Subcutaneous adipose tissue (tissue), 4 donors: ENCODE results near the gene IL17B. TPM values are rescaled to one million over a fixed set of nuclear protein-coding genes. Genes with fewer than 3 reads are reported as not detected.

Experiments used
- CTCF ChIP-seq: fragments of 450-650 bp; IDR thresholded peaks from one replicate; pipeline ENCODE4 v1.5.1; 2016; ENCODE audit warnings: low read depth, mild to moderate bottlenecking, control low read depth, antibody characterized with exemption, moderate library complexity
- total RNA-seq, 4 donors: library from RNA; depleted of rRNA; stranded (reverse); fragments of >200 nt; gene quantifications; one replicate each; pipeline ENCODE4 v1.1.0, GENCODE V29; 2016

IL17B gene
- total RNA-seq, 4 donors from 2014 or later = not detected

GRCh38 chr5:149412783-149413476 is 33.8 kb upstream of the IL17B start:
- no peak for TF ChIP-seq CTCF

DNA sequence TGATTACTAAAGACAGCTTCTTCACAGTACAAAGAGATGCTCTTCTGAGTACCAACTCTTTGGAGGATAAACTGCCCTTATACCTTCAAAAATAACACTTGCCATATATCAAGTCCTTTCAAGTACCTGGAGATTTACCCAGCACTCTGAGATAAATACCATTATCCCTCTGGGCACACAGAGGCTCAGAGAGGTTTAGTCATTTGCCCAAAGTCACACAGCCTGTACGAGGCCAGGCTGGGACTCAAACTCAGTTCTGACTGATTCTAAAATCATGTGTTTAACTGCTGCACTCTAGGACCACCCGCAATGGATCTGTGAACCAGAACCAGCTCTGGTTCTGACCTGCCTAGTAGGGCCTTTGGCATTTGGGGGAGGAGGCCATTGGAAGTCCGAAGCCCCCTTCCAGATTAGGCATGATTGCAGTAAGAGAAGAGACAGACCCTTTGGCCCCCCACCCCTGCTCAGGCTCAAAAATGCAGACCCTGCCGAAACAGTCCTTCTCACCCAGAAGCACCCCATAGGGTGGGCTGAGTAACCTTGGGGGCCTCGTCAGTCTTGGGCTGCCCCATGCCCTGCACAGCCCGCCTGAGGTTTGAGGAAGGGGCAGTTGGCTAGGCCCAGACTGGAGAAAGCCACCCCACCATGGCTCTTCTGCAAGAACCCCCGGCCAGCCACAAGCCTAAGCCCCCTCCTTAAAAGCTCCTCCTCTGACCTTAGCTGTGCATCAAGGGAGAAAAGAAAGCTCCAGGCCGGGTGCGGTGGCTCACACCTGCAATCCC is 32.8 kb upstream of the IL17B start:
- TF ChIP-seq CTCF = no peak

- TF ChIP-seq CTCF = no peak
These were observed 31.8 kb upstream of the IL17B start for GRCh38 chr5:149410721-149411432.

- no peak for TF ChIP-seq CTCF
These were observed 31.0 kb upstream of the IL17B start for GRCh38 chr5:149410071-149410470.

DNA sequence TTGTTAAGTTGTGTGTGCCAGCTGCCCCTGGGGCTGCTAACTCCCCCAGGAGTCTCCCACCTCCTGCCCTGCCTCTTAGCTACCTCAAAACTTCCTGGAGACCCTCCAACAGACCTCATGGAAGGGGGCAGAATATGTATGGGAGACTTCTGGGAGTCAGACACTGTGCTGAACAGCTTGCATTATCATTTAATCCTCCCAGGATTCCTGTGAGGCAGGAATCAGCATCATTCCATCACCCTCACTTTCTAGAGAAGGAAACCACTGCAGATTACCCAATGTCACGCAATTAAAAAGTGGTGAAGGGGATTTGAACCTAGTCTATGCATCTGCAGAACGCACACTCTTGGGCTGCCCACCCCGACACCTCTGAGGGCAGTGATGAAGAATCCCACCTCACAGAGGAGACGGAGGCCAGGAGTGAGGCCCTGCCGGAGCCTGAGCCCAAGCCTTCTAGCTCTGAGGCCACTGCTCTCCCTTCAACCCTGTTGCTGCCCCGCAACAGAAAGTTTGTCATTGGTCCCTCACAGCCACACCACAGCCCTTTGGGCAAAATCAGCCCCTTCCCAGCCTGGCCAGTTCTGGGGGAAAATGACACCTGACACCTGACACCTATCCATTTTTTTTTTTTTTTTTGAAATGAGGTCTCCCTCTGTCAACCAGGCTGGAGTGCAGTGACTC is 30.3 kb upstream of the IL17B start:
- no peak for TF ChIP-seq CTCF

DNA sequence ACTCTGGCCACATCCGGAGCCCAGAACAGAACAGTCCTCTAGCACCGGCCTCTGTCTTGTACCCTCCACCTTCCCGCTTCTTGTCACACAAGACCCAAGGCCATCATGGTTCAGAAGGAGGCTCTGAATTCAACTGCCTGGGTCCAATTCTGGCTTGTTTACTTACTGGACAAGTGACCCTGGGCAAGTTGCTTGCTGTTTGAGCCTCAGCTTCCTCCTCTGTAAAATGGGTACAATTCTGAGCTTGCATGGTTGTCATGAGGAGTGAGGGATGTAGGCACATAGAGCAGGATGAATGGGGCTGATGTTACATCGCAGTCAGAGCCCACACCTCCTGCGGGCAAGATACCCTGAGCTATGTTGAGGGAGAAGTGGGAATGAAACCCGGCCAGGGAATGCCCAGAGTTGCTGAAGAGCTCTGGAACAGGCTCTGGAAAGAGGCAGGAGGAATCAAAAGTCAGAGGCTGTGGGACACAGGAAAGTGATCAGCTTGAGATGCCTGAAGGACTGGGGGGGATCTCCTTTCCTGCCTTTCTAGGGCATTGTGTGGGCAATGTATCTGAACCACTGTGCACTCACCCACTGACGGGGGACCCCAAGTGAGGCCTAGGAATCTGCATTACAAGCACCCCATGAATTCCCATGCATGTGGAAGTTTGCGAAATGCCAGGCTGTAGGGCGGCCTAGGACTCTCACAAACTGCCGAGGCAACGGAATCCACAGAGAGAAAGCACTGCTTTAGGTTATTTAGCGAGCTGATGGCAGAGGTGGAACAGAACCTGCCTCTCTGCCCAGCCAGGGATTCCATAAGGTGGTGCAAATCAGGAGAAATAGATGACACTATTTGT is 29.4 kb upstream of the IL17B start:
- TF ChIP-seq CTCF = no peak
